HL-60 (cell line): ENCODE results near the gene FIBP.
A peak's percentile ranks its signal among the peaks of the same experiment; 100 is the strongest.

ENCODE experiments used
- DNase-seq, 2 experiments: peaks; one replicate each; pipeline ENCODE4 v3.0.0-alpha.2; 2010 to 2020; ENCODE audit warnings: low read depth in 1 of 2, low spot score in 1 of 2
- H3K27ac ChIP-seq: fragments of 250-450 bp; sonication (Bioruptor Pico); replicated peaks from 2 replicates; pipeline ENCODE4 v1.5.1; 2020; ENCODE audit warnings: mild to moderate bottlenecking, moderate library complexity
- H3K27me3 ChIP-seq: fragments of 250-450 bp; sonication (Bioruptor Pico); 2 replicates; pipeline ENCODE4 v1.5.1; 2021; ENCODE audit warnings: mild to moderate bottlenecking, moderate library complexity; ENCODE audit not compliant: insufficient read depth, poor library complexity, severe bottlenecking
- H3K4me3 ChIP-seq: replicated peaks from 2 replicates; pipeline ENCODE4 v1.5.1; 2011; ENCODE audit warnings: mild to moderate bottlenecking, control low read depth, low read length; ENCODE audit not compliant: insufficient read depth
- CTCF ChIP-seq: IDR thresholded peaks from one replicate; pipeline ENCODE4 v1.5.1; 2011; ENCODE audit warnings: low read length, control low read depth, inconsistent platforms; ENCODE audit not compliant: insufficient read depth
- GABPA ChIP-seq: IDR thresholded peaks from 2 replicates; pipeline ENCODE4 v1.6.1; 2012; ENCODE audit warnings: low read depth
- POLR2AphosphoS5 ChIP-seq: IDR thresholded peaks from 2 replicates; pipeline ENCODE4 v1.6.1; 2012; ENCODE audit warnings: low read depth
- REST ChIP-seq: IDR thresholded peaks from 2 replicates; pipeline ENCODE4 v1.6.1; 2012; ENCODE audit warnings: low read depth; ENCODE audit not compliant: insufficient replicate concordance
- SPI1 ChIP-seq: IDR thresholded peaks from 2 replicates; pipeline ENCODE4 v1.6.1; 2012; ENCODE audit warnings: low read depth, mild to moderate bottlenecking, borderline replicate concordance

The FIBP gene

GRCh38 chr11:65925397-65925796 is 37.1 kb upstream of the FIBP start:
- TF ChIP-seq SPI1 (no peak), GABPA (no peak), CTCF (no peak), REST (no peak), POLR2AphosphoS5 (no peak)
- H3K4me3 ChIP-seq, result no peak overlapping the region
- H3K27me3 ChIP-seq, result no peaks in the 10 kb centered on the region
- no peak for DNase-seq
- no peak overlapping the region for H3K27ac ChIP-seq

GRCh38 chr11:65922565-65922964 is 34.3 kb upstream of the FIBP start:
- no peak overlapping the region for H3K4me3 ChIP-seq
- 0 out of 2 replicates have a peak overlapping the region, but pooled peaks have one; percentile 3 for H3K27ac ChIP-seq
- H3K27me3 ChIP-seq, result no peaks in the 10 kb centered on the region
- DNase-seq, result peak in 1 of 2 experiments; percentile 53
- no peak for TF ChIP-seq GABPA
- peak; percentile 55 for TF ChIP-seq SPI1
- TF ChIP-seq POLR2AphosphoS5, result peak; percentile 9; the same call in 1 of the 2 replicates
- TF ChIP-seq REST, result no peak
- no peak for TF ChIP-seq CTCF

- no peak overlapping the region for H3K4me3 ChIP-seq
- no peaks in the 10 kb centered on the region for H3K27me3 ChIP-seq
- no peak for TF ChIP-seq REST
- TF ChIP-seq GABPA, result no peak
- no peak for TF ChIP-seq POLR2AphosphoS5
- no peak for TF ChIP-seq SPI1
- TF ChIP-seq CTCF, result no peak
- no peak overlapping the region for H3K27ac ChIP-seq
- DNase-seq, result no peak
Observed at GRCh38 chr11:65921876-65922275, 33.6 kb upstream of the FIBP start.
